Erythroblast (primary cell): ENCODE measurements around the gene ESRRA.

ENCODE experiments used
- DNase-seq, 2 experiments: peaks; one replicate each; lab custom pipeline; 2025; lab: John Stamatoyannopoulos, UW
- GATA1 ChIP-seq: IDR thresholded peaks from 2 replicates; pipeline ENCODE4 v1.6.1; 2011; ENCODE audit warnings: low read depth, mild to moderate bottlenecking, control low read depth, low read length, moderate library complexity
- POLR2A ChIP-seq: IDR thresholded peaks from 2 replicates; pipeline ENCODE4 v1.6.1; 2011; ENCODE audit warnings: mild to moderate bottlenecking, low read length

The ESRRA gene

DNA sequence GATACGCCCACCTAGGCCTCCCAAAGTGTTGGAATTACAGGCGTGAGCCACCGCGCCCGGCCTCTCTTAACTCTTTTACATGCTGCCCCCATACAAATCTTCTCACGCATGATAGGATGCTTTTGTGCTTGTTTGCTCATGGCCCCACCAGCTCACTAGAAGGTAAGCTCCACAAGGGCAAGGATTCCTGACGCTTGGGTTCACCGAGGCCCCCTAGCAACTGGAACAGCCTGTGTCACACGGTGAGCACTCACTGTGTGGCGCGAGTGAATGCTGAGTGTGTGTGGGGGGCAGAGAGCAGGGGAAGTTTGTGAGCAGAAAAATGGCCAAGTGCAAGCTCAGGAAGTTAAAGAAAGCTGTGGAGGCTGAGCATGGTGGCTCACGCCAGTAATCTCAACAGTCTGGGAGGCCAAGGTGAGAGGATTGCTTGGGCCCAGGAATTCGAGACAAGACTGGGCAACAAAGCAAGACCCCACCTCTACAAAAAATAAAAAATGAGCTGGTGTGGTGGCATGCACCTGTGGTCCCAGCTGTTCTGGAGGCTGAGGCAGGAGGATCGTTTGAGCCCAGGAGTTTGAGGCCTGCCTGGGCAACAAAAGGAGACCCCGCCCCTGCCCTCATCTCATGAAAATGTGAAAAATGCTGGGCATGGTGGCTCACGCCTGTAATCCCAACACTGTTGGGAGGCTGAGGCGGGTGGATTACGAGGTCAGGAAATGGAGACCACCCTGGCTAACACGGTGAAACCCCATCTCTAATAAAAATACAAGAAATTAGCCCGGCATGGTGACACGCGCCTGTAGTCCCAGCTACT lies 23.2 kb upstream of the ESRRA start:
- no peak for DNase-seq
- no peak for TF ChIP-seq GATA1
- TF ChIP-seq POLR2A: no peak

DNA sequence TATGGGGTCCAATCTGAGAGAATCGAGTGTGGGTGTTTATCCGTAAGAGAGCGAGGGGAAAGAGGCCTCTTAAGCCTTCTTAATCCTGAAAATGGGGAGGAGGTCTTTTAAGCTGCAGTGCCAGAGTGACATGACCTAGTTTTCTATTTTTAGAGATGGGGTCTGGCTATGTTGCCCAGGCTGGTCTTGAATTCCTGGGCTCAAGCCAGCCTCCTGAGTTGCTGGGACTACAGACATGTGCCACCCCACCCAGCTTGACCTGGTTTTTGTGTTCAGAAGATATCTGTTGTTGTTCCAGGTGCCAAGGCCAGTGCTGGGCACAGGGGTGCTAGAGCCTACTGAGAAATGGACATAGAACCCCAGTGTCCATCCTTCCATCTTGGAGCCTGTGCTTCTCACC lies 22.2 kb upstream of the ESRRA start:
- no peak for TF ChIP-seq GATA1
- no peak for TF ChIP-seq POLR2A
- no peak for DNase-seq

DNA sequence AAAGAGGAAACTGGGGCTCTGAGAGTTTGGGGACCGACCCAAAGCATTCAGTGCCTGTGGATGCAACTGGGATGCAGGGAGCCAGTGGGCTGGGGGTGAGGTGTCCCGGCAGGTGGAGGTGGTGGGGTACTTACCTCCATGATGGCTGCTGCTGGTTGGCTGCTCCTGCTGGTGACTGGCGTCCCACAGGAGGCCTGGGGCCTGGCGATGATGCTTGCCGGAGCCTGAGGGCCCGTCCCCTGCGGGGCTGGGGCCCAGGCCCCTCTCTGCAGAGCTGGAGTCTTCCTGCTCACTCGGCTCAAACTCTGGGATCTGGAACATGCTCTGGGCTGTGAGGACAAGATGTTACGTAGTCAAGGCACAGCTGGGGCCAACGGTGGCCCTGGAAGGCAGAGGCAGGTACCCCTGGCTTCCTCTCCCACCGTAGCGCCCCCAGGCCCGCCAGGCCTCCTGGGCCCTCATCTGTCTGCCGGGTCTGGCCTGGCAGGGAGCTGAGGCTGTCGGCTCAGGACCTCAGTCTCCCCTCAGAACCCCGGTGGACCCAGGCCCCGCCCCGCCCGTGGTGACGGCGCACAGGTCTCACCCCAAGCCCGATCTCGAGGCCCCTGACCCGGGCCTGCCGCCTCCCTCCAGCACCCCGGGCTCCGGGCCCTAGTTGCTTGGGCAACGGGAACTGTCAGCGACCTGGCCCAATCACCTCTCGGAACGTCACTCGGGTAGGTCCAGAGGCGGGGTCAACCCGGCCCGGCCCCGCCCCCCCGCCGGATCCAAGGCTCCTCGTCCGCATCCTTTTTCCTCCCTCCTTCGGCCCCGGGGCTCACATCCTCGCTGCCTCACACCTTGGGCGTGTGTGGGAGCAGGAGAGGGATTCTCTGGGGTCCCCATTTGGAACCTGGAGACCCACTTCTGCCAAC lies 21.0 kb upstream of the ESRRA start, which contains the start of gene BAD:
Gene BAD, minus strand, starts transcription at position 618 of the 914 bp plus-strand sequence. Its CDS starts 297 bp downstream, at position 321.
- TF ChIP-seq POLR2A (no peak), GATA1 (no peak)
- DNase-seq: peak; percentile 95 to 97

DNA sequence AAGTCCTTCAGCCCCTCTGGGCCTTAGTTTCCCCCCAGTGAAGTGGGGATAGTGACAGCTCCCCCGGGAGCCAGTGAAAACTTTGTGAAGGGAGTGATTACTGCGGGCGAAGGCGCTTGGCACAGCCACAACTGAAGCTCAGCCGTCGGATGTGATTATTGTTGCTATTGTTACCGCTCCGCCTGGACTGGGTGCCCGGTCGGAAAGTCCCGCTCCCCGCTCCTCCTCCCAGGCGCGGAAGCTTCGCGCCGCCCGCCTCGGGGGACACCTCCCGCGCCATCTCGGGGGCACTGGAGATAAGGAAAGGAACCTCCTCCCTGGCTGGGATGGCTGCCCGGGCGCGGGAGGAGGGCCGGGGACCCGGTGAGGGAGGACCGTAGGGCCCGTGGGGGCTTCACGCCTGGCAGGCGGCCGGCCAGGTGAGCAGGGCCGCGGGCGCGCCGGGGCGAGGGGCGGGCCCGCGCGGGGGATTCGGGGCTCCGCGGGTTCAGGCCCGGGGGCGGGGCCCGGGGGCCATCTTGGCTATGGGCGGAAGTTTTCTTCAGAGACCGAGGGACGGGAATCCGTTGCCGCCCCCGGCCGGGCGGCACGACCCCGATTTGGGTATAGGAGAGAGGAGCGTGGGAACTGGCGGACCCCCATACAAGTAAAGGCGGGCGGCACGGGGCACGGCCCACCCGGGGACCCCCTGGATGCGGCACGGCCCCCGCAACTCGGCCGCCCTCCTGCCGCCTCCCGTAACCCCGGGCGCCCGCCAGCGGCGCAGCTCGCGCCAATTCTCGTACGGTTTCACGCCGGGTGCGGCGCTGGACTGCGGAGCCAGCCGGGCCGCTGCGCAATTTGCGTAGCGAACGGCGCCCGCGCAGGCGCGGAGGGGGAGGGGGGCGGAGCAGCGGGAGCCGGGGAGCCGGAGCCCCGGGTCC lies 20.1 kb upstream of the ESRRA start, which contains the start of gene GPR137:
Gene GPR137, plus strand, starts transcription at position 887 of the 923 bp plus-strand sequence. CDS start 677 bp downstream, outside the sequence.
- peak; percentile 88 to 93 for DNase-seq
- TF ChIP-seq GATA1 (peak; percentile 42), POLR2A (peak; percentile 62)

DNA sequence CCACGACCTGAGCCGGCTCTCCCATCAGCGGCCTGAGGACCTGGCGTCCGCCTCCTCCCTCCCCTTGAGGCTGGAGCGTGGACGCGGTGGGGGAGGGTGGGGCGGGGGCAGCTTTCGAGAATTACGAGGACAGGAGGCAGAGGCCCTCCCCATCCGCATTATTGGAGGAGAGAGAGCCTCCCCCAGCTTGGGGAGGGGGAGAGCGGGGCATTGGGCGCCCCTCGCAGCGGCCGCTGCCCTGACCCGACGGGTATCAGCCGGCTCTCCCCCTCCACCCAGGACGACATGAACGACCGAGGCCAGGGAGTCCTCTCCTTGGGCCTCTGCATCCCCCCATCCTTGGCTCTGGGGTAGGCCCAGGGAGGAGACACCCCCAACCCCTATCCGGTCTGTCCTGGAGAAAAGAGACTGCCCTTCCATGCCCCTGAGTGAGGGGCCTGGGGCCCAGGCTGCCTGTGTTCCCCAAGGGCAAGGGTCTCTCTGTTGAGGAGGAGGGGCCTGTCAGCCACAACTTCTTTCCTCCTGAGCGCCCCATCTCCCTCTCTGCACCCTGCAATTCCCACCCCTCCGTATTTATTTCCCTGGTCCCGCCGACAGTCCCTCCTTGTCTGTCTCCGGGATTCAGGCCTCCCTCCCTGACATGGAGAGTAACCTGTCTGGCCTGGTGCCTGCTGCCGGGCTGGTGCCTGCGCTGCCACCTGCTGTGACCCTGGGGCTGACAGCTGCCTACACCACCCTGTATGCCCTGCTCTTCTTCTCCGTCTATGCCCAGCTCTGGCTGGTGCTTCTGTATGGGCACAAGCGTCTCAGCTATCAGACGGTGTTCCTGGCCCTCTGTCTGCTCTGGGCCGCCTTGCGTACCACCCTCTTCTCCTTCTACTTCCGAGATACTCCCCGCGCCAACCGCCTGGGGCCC lies 19.2 kb upstream of the ESRRA start:
- DNase-seq: peak in 1 of 2 experiments; percentile 46
- TF ChIP-seq POLR2A (no peak), GATA1 (no peak)

DNA sequence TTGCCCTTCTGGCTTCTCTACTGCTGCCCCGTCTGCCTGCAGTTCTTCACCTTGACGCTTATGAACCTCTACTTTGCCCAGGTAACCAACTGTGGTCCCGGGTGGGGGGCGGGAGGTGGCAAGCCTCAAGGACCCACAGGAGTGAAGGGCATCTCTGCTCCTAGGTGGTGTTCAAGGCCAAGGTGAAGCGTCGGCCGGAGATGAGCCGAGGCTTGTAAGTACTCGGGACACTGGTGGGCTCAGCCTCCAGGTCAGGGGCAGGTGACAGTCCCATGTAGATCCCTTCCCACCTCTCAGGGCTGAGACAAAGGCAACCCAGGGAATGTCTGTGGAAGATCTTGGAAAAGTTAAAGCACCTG lies 18.5 kb upstream of the ESRRA start:
- TF ChIP-seq POLR2A (no peak), GATA1 (no peak)

DNA sequence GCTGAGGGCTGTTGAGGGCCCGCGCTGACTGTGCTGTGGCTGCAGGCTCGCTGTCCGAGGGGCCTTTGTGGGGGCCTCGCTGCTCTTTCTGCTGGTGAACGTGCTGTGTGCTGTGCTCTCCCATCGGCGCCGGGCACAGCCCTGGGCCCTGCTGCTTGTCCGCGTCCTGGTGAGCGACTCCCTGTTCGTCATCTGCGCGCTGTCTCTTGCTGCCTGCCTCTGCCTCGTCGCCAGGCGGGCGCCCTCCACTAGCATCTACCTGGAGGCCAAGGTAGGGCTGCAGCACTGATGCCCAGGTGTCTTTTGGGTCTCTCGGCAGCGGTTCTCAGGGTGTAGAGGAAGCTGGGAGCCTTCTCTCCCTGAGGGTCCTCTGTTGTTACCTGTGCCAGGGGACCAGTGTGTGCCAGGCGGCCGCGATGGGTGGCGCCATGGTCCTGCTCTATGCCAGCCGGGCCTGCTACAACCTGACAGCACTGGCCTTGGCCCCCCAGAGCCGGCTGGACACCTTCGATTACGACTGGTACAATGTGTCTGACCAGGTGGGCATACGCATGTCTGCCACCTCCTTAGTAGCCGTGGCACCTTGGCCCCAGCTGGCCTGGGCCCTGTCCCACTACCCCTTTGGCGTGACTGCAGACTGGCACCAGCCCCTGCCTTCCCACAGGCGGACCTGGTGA lies 17.5 kb upstream of the ESRRA start:
- TF ChIP-seq POLR2A (no peak), GATA1 (no peak)
- no peak for DNase-seq

More for the DNA sequence above, 18.5 kb upstream of the ESRRA start:
- DNase-seq: no peak

DNA sequence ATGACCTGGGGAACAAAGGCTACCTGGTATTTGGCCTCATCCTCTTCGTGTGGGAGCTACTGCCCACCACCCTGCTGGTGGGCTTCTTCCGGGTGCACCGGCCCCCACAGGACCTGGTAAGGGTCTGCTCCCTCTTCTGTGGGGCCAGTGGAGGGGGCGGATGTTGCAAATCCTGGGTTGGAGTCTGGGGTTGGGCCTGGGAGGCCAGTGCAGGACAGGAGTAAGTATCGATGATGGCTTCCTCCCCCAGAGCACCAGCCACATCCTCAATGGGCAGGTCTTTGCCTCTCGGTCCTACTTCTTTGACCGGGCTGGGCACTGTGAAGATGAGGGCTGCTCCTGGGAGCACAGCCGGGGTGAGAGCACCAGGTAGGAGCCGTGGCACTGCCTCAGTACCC lies 17.0 kb upstream of the ESRRA start:
- TF ChIP-seq POLR2A: no peak
- no peak for TF ChIP-seq GATA1
- DNase-seq: no peak

DNA sequence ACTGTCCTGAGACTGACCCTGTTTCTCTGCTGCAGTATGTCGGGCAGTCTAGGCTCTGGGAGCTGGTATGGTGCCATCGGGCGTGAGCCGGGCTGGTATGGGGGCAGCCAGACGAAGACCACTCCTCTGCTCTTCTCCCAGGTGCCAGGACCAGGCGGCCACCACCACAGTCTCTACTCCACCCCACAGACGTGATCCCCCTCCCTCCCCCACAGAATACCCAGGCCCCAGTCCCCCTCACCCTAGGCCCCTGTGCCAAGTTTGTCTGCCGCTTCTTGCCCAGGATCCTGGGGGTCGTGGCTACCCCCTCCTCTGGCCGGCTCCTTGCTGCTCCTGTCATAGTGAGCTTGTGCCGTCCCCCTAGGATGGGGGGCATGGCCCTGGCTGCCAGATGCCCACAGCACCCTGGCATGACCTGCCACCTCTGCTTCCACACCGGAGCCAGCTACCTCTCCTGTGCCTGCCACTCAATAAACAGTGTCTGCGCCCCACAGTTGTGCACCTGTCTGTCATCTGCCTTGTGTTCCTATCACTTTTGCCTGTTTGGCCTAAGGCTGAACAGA lies 16.2 kb upstream of the ESRRA start:
- TF ChIP-seq POLR2A (no peak), GATA1 (no peak)
- no peak for DNase-seq

DNA sequence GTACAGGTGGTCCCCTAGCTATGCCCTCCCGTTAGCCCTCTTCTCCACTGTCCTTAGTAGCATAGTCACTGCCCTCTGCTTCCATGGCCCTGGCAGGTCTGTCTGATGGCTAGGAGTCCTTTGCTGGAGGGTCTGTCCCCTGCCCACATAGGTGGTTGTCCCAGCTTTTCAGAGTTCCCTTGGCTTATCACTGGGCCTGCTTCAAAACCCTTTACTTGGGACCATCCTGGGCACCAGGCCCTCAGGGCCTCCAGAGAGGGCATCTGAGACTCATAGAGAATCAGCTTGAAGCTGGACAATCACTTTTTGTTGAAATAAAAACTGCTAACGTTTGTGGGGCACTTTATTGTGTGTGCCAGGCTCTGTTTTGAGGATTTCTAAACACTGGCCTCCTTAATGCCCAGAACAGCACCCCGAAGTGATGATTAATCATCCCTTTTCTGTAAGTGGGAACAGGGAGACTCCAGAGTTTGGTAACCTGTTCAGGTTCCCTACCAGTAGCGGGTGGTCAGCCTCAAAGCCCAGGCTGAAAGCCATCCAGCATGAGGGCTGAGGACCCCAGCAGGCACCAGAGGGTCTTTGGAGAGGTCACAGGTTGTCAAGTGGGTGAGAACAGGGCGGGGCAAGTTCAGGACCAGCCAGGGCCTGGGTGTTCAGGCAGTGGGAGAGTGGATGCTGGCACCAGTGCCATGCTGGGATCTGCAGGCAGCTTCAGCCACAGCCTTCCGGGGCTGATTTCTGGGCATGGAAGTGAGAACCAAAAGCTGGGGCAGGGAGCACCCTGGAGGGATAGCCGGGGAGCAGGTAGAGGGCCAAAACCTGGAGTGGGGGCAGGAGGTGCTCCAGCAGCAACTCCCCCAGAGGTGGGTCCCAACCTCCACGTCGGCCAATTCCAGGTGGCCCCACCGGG lies 14.7 kb upstream of the ESRRA start:
- TF ChIP-seq POLR2A (no peak), GATA1 (no peak)
- DNase-seq: no peak
